Endothelial cell of umbilical vein (primary cell): ENCODE data around the gene GALNT8.

Experiments
- EZH2 ChIP-seq: IDR thresholded peaks from 2 replicates; pipeline ENCODE4 v1.6.1; 2012; ENCODE audit warnings: borderline replicate concordance, low read depth, mild to moderate bottlenecking, moderate library complexity, low read length, inconsistent platforms; ENCODE audit not compliant: severe bottlenecking
- JUN ChIP-seq: IDR thresholded peaks from 2 replicates; pipeline ENCODE4 v1.6.1; 2011; ENCODE audit warnings: borderline replicate concordance, low read depth; ENCODE audit not compliant: insufficient read length, insufficient read depth
- MYC ChIP-seq: IDR thresholded peaks from one replicate; pipeline ENCODE4 v1.6.1; 2011; ENCODE audit warnings: mild to moderate bottlenecking, low read depth, low read length
- POLR2A ChIP-seq: IDR thresholded peaks from 2 replicates; pipeline ENCODE4 v1.6.1; 2012; ENCODE audit warnings: low read depth, mild to moderate bottlenecking, control low read depth, low read length
- POLR2AphosphoS5 ChIP-seq: IDR thresholded peaks from 2 replicates; pipeline ENCODE4 v1.6.1; 2012; ENCODE audit warnings: low read depth, mild to moderate bottlenecking, control low read depth, low read length, moderate library complexity; ENCODE audit not compliant: insufficient read depth
- TF ChIP-seq, protein P1 (sequence below), 2 donors: IDR thresholded peaks; 1 replicate in 1 of 2; 2 replicates in 1 of 2; pipeline ENCODE4 v1.5.1; 2011; ENCODE audit warnings: low read length in 2 of 2, mild to moderate bottlenecking in 2 of 2, moderate library complexity in 2 of 2, control low read depth in 1 of 2, inconsistent platforms in 1 of 2, low read depth in 1 of 2; ENCODE audit not compliant: insufficient read depth in 1 of 2; ENCODE audit errors: extremely low read depth in 1 of 2

DNA sequence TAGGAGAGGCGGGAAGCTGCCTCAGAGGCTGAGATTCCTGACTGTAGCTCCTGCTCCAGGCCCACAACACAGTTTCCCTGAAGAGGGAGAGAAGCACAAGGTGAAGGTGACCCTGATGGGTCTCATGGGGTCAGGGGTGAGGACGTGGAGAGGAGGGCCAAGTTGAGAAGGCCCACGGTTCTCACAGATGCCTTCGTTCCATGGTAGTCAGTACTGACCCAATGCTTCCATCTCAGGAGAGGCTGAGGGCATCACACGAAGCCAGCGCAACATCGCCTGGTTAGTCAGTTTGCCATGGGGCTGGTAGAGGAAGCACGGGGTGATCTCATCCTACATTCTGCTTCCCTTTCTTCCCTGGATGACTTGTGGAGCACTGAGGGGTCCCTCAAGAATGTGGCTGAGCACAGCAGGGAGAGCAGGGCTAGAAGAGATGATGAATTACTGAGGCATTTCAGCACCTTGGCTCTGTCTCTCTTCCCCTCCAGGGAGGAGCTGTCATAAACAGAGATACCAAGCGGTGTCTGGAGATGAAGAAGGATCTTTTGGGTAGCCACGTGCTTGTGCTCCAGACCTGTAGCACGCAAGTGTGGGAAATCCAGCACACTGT, 51.9 kb downstream of the GALNT8 start:
- TF ChIP-seq, protein P1, sequence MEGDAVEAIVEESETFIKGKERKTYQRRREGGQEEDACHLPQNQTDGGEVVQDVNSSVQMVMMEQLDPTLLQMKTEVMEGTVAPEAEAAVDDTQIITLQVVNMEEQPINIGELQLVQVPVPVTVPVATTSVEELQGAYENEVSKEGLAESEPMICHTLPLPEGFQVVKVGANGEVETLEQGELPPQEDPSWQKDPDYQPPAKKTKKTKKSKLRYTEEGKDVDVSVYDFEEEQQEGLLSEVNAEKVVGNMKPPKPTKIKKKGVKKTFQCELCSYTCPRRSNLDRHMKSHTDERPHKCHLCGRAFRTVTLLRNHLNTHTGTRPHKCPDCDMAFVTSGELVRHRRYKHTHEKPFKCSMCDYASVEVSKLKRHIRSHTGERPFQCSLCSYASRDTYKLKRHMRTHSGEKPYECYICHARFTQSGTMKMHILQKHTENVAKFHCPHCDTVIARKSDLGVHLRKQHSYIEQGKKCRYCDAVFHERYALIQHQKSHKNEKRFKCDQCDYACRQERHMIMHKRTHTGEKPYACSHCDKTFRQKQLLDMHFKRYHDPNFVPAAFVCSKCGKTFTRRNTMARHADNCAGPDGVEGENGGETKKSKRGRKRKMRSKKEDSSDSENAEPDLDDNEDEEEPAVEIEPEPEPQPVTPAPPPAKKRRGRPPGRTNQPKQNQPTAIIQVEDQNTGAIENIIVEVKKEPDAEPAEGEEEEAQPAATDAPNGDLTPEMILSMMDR (IDR thresholded peaks at IDR 0.05; ENCODE audit: extremely low read depth in 1 of 2, insufficient read depth in 1 of 2, low read depth in 1 of 2, low read length in 2 of 2) = no peak
- TF ChIP-seq EZH2 (no peak), POLR2A (no peak), POLR2AphosphoS5 (no peak), MYC (no peak), JUN (no peak)
